Heart left ventricle (tissue), 16 donors: ENCODE results near the gene SCGB3A2. TPM values are rescaled to one million over a fixed set of nuclear protein-coding genes. Genes with fewer than 3 reads are reported as not detected.

Experiments used
- ATAC-seq, 4 donors: fragments of 200-7000 bp; cut with Tn5 transposase; one replicate each; pipeline ENCODE4 v1.9.1; 2020 to 2022; ENCODE audit warnings: moderate library complexity in 4 of 4, mild to moderate bottlenecking in 3 of 4, moderate number of reproducible peaks in 1 of 4
- DNase-seq, 5 donors: peaks; one replicate each; pipeline ENCODE4 v3.0.0-alpha.2; 2020
- H3K27ac ChIP-seq, 12 donors: fragments of 200-600 bp; sonication (generic) in 4 of 12; one replicate each; pipeline versions ENCODE4 v1.5.0 to v1.8.0; 2016 to 2022; ENCODE audit warnings: mild to moderate bottlenecking in 2 of 12
- H3K27me3 ChIP-seq, 9 donors: fragments of 200-600 bp; sonication (generic) in 2 of 9; one replicate each; pipeline versions ENCODE4 v1.5.1 to v1.8.0; 2016 to 2022; ENCODE audit warnings: mild to moderate bottlenecking in 3 of 9
- H3K36me3 ChIP-seq, 9 donors: fragments of 200-600 bp; sonication (generic) in 2 of 9; one replicate each; pipeline versions ENCODE4 v1.5.0 to v1.8.0; 2018 to 2022; ENCODE audit warnings: mild to moderate bottlenecking in 2 of 9
- H3K4me1 ChIP-seq, 12 donors: fragments of 200-600 bp; sonication (generic) in 4 of 12; one replicate each; pipeline versions ENCODE4 v1.5.0 to v1.8.0; 2016 to 2022; ENCODE audit warnings: mild to moderate bottlenecking in 3 of 12
- H3K4me3 ChIP-seq, 12 donors: fragments of 200-600 bp; sonication (generic) in 4 of 12; one replicate each; pipeline versions ENCODE4 v1.5.0 to v1.8.0; 2017 to 2022; ENCODE audit warnings: mild to moderate bottlenecking in 9 of 12, moderate library complexity in 4 of 12
- H3K9me3 ChIP-seq, 12 donors: fragments of 200-600 bp; sonication (generic) in 4 of 12; one replicate each; pipeline versions ENCODE4 v1.5.0 to v1.8.0; 2016 to 2022; ENCODE audit warnings: mild to moderate bottlenecking in 1 of 12
- POLR2A ChIP-seq, 2 donors: fragments of 450-650 bp; IDR thresholded peaks; one replicate each; pipeline ENCODE4 v1.6.1; 2017; ENCODE audit warnings: antibody characterized with exemption in 2 of 2, mild to moderate bottlenecking in 2 of 2, moderate library complexity in 2 of 2
- WGBS, 4 donors: extraction: QIAGEN DNeasy Blood & Tissue Kit in 2 of 4; methylation state at CpG; one replicate each; pipeline versions ENCODE4 v1.1.5 to v1.1.7; 2013 to 2018; 5-methylcytosine and 5-hydroxymethylcytosine counted together
- intact Hi-C, 10 donors: fragments of 100-400 bp; cut with DNase I; formaldehyde crosslinking; loops; one replicate each; pipeline versions ENCODE4 v1.11.1 to v1.14.2; 2022
- polyA plus RNA-seq, 2 donors: library from polyadenylated mRNA; stranded (reverse); fragments of 200-250 nt; gene quantifications; one replicate each; pipeline ENCODE4 v1.2.3, GENCODE V29; 2013
- total RNA-seq, 9 donors: library from RNA; depleted of rRNA in 2 of 9; stranded (reverse); fragments of >200 nt in 2 of 9; fragmentation: NEBNext Ultra II Directional in 3 of 9; extraction: Animal tissue kit (Norgen Biotek cat#: 25700) in 3 of 9; gene quantifications; one replicate each; pipeline versions ENCODE4 v1.1.0 to v1.2.4, GENCODE V29; 2016 to 2023
- TF ChIP-seq, protein P1 (sequence below), 12 donors: fragments of 200-600 bp; sonication (generic) in 4 of 12; IDR thresholded peaks; one replicate each; pipeline versions ENCODE4 v1.5.0 to v1.8.0; 2018 to 2022; ENCODE audit warnings: antibody characterized with exemption in 12 of 12, mild to moderate bottlenecking in 5 of 12
- donor health status: ischemic (EF 13 %, LVEDD 7.1; RV severe dilation, severe dysfunction).
- donor health status: healthy with polysubstance abuse.
- donor health status: DM: no; HTN: yes; CAD: no.
- donor health status: DM: no; HTN: no; CAD: no.
- donor health status: ischemic (EF 25% LVEDD 6.9; RV normal size, moderate dysfunction).
- donor health status: ischemic (EF 25% LVEDD 5.7; RV mildly dilated, moderate dysfunction).
- donor health status: healthy.
- donor health status: DM: yes; HTN: yes; CAD: no.
- donor health status: ischemic (EF 35%, LVEDD 5.7; RV mildly dilated, moderate dysfunction).
- donor health status: nonischemic (EF 11% LVEDD 7.7; RV severe dilation, severe dysfunction).
- donor health status: DM: yes; HTN: yes; CAD: no.
- donor health status: PGD.
- donor health status: ischemic (EF 29% LVEDD 5.4; RV normal size, mild dysfunction).
- donor health status: nonischemic (EF 23%, LVEDD 6.1; RV moderate dilation, normal function).

The SCGB3A2 gene
- total and polyA plus RNA-seq, 11 donors: 0.30 TPM; not detected in 10

DNA sequence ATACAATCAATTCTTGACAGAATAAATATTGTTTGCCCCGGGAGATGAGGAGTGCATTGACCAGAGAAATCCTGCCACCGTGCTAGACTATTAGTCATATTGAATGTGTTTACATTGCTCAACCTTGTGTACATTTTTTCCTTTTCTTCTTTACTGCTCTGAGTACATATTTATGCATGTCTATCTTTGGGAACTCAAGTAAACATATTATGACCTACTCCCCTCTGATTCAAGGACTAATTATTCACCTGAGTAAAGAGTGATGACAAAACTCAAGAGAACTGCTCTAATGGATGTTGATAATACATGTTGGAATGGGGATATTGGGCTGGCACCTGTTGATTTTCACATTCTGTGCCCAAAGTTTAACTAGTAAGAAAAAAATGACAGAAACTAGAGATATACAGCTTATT is 43.1 kb upstream of the SCGB3A2 start:
- no peak for TF ChIP-seq POLR2A (IDR thresholded peaks at IDR 0.05)
- TF ChIP-seq, protein P1, sequence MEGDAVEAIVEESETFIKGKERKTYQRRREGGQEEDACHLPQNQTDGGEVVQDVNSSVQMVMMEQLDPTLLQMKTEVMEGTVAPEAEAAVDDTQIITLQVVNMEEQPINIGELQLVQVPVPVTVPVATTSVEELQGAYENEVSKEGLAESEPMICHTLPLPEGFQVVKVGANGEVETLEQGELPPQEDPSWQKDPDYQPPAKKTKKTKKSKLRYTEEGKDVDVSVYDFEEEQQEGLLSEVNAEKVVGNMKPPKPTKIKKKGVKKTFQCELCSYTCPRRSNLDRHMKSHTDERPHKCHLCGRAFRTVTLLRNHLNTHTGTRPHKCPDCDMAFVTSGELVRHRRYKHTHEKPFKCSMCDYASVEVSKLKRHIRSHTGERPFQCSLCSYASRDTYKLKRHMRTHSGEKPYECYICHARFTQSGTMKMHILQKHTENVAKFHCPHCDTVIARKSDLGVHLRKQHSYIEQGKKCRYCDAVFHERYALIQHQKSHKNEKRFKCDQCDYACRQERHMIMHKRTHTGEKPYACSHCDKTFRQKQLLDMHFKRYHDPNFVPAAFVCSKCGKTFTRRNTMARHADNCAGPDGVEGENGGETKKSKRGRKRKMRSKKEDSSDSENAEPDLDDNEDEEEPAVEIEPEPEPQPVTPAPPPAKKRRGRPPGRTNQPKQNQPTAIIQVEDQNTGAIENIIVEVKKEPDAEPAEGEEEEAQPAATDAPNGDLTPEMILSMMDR (IDR thresholded peaks at IDR 0.05): no peak
- no peaks in the 10 kb centered on the region for H3K27me3 ChIP-seq
- no peaks in the 10 kb centered on the region for H3K4me1 ChIP-seq
- no peak overlapping the region for H3K27ac ChIP-seq
- no peaks in the 10 kb centered on the region for H3K9me3 ChIP-seq
- intact Hi-C loops: no loop called here
- DNase-seq (no peak), ATAC-seq (no peak)
- H3K36me3 ChIP-seq: no peaks in the 10 kb centered on the region
- WGBS, 4 donors: 80 to 84% (median 83%) methylated on average over 2 of the region's 2 CpGs
- no peak overlapping the region for H3K4me3 ChIP-seq

- Histone ChIP-seq H3K27ac (no peak overlapping the region), H3K4me3 (no peak overlapping the region), H3K36me3 (no peaks in the 10 kb centered on the region), H3K4me1 (no peaks in the 10 kb centered on the region), H3K27me3 (no peaks in the 10 kb centered on the region), H3K9me3 (no peaks in the 10 kb centered on the region)
- WGBS, 4 donors: 79 to 88% (median 85%) methylated on average over 3 of the region's 3 CpGs
- TF ChIP-seq POLR2A (IDR thresholded peaks at IDR 0.05): no peak
- TF ChIP-seq, protein P1 (IDR thresholded peaks at IDR 0.05): no peak
- no peak for DNase-seq
- intact Hi-C loops: no loop called here
- ATAC-seq: no peak
These were observed 42.1 kb upstream of the SCGB3A2 start for GRCh38 chr5:147836439-147836838.

GRCh38 chr5:147842869-147843268 is 35.6 kb upstream of the SCGB3A2 start:
- Histone ChIP-seq H3K4me1 (no peaks in the 10 kb centered on the region), H3K27me3 (peaks cover 0 to 6% (median 0%) of the 10 kb centered on the region in 9 donors), H3K4me3 (no peak overlapping the region), H3K36me3 (no peaks in the 10 kb centered on the region), H3K9me3 (no peaks in the 10 kb centered on the region), H3K27ac (no peak overlapping the region)
- no peak for ATAC-seq
- TF ChIP-seq, protein P1 (IDR thresholded peaks at IDR 0.05): no peak
- no peak for TF ChIP-seq POLR2A (IDR thresholded peaks at IDR 0.05)
- intact Hi-C loops: no loop called here
- 59 to 72% (median 68%) methylated on average over 2 of the region's 2 CpGs for WGBS, 4 donors
- DNase-seq: no peak

DNA sequence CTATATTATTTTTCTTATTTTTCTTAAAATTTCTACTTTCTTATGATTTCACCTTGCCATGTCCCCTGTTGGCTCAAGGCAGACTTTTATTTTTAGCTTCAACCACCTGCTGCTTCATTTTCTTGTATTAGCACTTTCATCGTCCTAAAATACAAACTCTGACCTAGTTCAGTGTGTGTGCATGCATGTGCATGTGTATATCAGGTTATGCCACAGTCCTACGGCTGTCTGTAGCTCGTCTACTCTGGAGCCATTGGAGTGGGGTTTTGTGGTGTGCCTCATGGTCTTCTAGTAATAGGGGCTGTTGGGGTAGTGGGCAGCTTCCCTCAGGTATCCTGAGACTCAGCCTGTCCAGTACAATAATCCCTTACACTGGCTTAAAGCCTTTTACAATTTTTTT is 33.7 kb upstream of the SCGB3A2 start:
- H3K27ac ChIP-seq: no peak overlapping the region
- no peak overlapping the region for H3K4me3 ChIP-seq
- intact Hi-C loops: no loop called here
- H3K4me1 ChIP-seq: no peaks in the 10 kb centered on the region
- DNase-seq (no peak), ATAC-seq (no peak)
- no peaks in the 10 kb centered on the region for H3K9me3 ChIP-seq
- peaks cover 0 to 6% (median 0%) of the 10 kb centered on the region in 9 donors for H3K27me3 ChIP-seq
- H3K36me3 ChIP-seq: no peaks in the 10 kb centered on the region
- TF ChIP-seq, protein P1 (IDR thresholded peaks at IDR 0.05): no peak
- TF ChIP-seq POLR2A (IDR thresholded peaks at IDR 0.05): no peak
- WGBS, 4 donors: 33 to 66% (median 36%) methylated on average over 3 of the region's 3 CpGs
